Left renal pelvis (tissue), 4 donors: ENCODE measurements around the gene NLRC5. TPM values are rescaled to one million over a fixed set of nuclear protein-coding genes. Genes with fewer than 3 reads are reported as not detected.
"Not testable (repeated sequence)": the region's sequence is repeated elsewhere in the genome, so short reads cannot be mapped to it uniquely, and the experiment has no call there.

Experiments used
- DNase-seq, 4 donors: peaks; one replicate each; pipeline ENCODE4 v3.0.0-alpha.2; 2013; ENCODE audit warnings: low read depth in 4 of 4, low spot score in 3 of 4
- polyA plus RNA-seq, 4 donors: library from polyadenylated mRNA; unstranded; fragments of 120-200 nt; gene quantifications; one replicate each; pipeline ENCODE4 v1.2.1, GENCODE V29; 2013; ENCODE audit not compliant: insufficient read length in 4 of 4

The NLRC5 gene
- polyA plus RNA-seq, 4 donors: 2.3 to 3.9 (median 3.1) TPM

- DNase-seq: no peak
Observed at GRCh38 chr16:56998352-56998751, 9.0 kb downstream of the NLRC5 start.

- no peak for DNase-seq
Observed at GRCh38 chr16:56998861-56999260, 9.5 kb downstream of the NLRC5 start.

GRCh38 chr16:56999409-57000270 lies 10.3 kb downstream of the NLRC5 start:
- DNase-seq: no peak

- DNase-seq: no peak
Observed at GRCh38 chr16:57000271-57001025, 11.1 kb downstream of the NLRC5 start.

- no peak for DNase-seq
Observed at GRCh38 chr16:57001026-57001679, 11.8 kb downstream of the NLRC5 start.

GRCh38 chr16:57003439-57004386 lies 14.4 kb downstream of the NLRC5 start:
- DNase-seq: no peak

GRCh38 chr16:57004387-57005250 lies 15.3 kb downstream of the NLRC5 start:
- DNase-seq: no peak

- not testable (repeated sequence) for DNase-seq
Observed at GRCh38 chr16:57005597-57005996, 16.2 kb downstream of the NLRC5 start.

GRCh38 chr16:57007050-57007449 lies 17.7 kb downstream of the NLRC5 start:
- no peak for DNase-seq

GRCh38 chr16:57007530-57007929 lies 18.2 kb downstream of the NLRC5 start:
- DNase-seq: no peak

GRCh38 chr16:57008440-57008839 lies 19.1 kb downstream of the NLRC5 start:
- no peak for DNase-seq

GRCh38 chr16:57009643-57010170 lies 20.4 kb downstream of the NLRC5 start:
- DNase-seq: no peak

- DNase-seq: no peak
Observed at GRCh38 chr16:57012353-57012752, 23.0 kb downstream of the NLRC5 start.

- no peak for DNase-seq
Observed at GRCh38 chr16:57013229-57013628, 23.9 kb downstream of the NLRC5 start.

- no peak for DNase-seq
Observed at GRCh38 chr16:57013902-57014301, 24.5 kb downstream of the NLRC5 start.

GRCh38 chr16:57016301-57016700 lies 26.9 kb downstream of the NLRC5 start:
- no peak for DNase-seq

- no peak for DNase-seq
Observed at GRCh38 chr16:57016831-57017230, 27.5 kb downstream of the NLRC5 start.

- no peak for DNase-seq
Observed at GRCh38 chr16:57017251-57017650, 27.9 kb downstream of the NLRC5 start.

GRCh38 chr16:57019746-57020145 lies 30.4 kb downstream of the NLRC5 start:
- DNase-seq: no peak
